GM21723 (cell line): ENCODE results near the gene C11orf52.
A peak's percentile ranks its signal among the peaks of the same experiment; 100 is the strongest.
"Not testable (repeated sequence)": the region's sequence is repeated elsewhere in the genome, so short reads cannot be mapped to it uniquely, and the experiment has no call there.

Experiments
- ATAC-seq: cut with Tn5 transposase; IDR thresholded peaks from one replicate; pipeline ENCODE4 v1.9.1; 2021; ENCODE audit warnings: mild to moderate bottlenecking, moderate library complexity; ENCODE audit not compliant: unreplicated experiment

C11orf52 gene

GRCh38 chr11:111918390-111919256 is at the start of gene C11orf52:
Gene C11orf52, plus strand, starts transcription at chr11:111918913. Its CDS starts 60 bp downstream, at chr11:111918973.
- ATAC-seq = no peak

- no peak for ATAC-seq
These were observed 48.6 kb upstream of the C11orf52 start for GRCh38 chr11:111870113-111870512.

GRCh38 chr11:111870522-111870885 is 48.2 kb upstream of the C11orf52 start:
- ATAC-seq = peak; percentile 24

- ATAC-seq = peak; percentile 88
These were observed 47.6 kb upstream of the C11orf52 start, which contains the start of gene ALG9 for GRCh38 chr11:111870886-111871692. Gene ALG9, minus strand, starts transcription at chr11:111871581. Its CDS starts 99 bp downstream, at chr11:111871482.

- no peak for ATAC-seq
These were observed 47.0 kb upstream of the C11orf52 start for GRCh38 chr11:111871693-111872161.

- peak; percentile 21 for ATAC-seq
These were observed 40.3 kb upstream of the C11orf52 start for GRCh38 chr11:111878385-111878848.

- peak; percentile 94 for ATAC-seq
These were observed 39.7 kb upstream of the C11orf52 start, which contains the start of the genes CFAP68 and FDXACB1 for GRCh38 chr11:111878849-111879636. Gene CFAP68, plus strand, starts transcription at chr11:111879541. Its CDS starts 20 bp downstream, at chr11:111879561. Gene FDXACB1, minus strand, starts transcription at chr11:111879165. Its CDS starts 33 bp downstream, at chr11:111879132.

GRCh38 chr11:111879637-111879960 is 39.1 kb upstream of the C11orf52 start:
- peak; percentile 2 for ATAC-seq

- no peak for ATAC-seq
These were observed 36.5 kb upstream of the C11orf52 start for GRCh38 chr11:111882202-111882601.

- not testable (repeated sequence) for ATAC-seq
These were observed 33.7 kb upstream of the C11orf52 start for GRCh38 chr11:111885053-111885452.

GRCh38 chr11:111886032-111886431 is 32.7 kb upstream of the C11orf52 start:
- no peak for ATAC-seq

- ATAC-seq = no peak
These were observed 31.9 kb upstream of the C11orf52 start for GRCh38 chr11:111886844-111887243.

- ATAC-seq = no peak
These were observed 13.3 kb upstream of the C11orf52 start for GRCh38 chr11:111905411-111905810.

GRCh38 chr11:111906680-111907079 is 12.0 kb upstream of the C11orf52 start:
- ATAC-seq = no peak

- no peak for ATAC-seq
These were observed 9.9 kb upstream of the C11orf52 start for GRCh38 chr11:111908639-111909305.

GRCh38 chr11:111909378-111909777 is 9.3 kb upstream of the C11orf52 start:
- no peak for ATAC-seq

GRCh38 chr11:111910676-111911562 is 7.8 kb upstream of the C11orf52 start:
- no peak for ATAC-seq

- ATAC-seq = no peak
These were observed 6.9 kb upstream of the C11orf52 start, which contains the start of gene CRYAB for GRCh38 chr11:111911563-111912401. Gene CRYAB, minus strand, starts transcription at chr11:111911770. Its CDS starts 46 bp downstream, at chr11:111911724.
